Islet precursor cell (in vitro differentiated cells): ENCODE measurements around the gene PCCB.
"Not testable (repeated sequence)": the region's sequence is repeated elsewhere in the genome, so short reads cannot be mapped to it uniquely, and the experiment has no call there.

ENCODE experiments used
- DNase-seq: peaks from one replicate; pipeline ENCODE4 v3.0.0-alpha.2; 2018

PCCB gene

GRCh38 chr3:136250059-136250902 is at the start of gene PCCB:
Gene PCCB, plus strand, starts transcription at chr3:136250340. Its CDS starts 36 bp downstream, at chr3:136250376.
- DNase-seq: peak; percentile 97

GRCh38 chr3:136207489-136208115 is 42.5 kb upstream of the PCCB start:
- no peak for DNase-seq

- no peak for DNase-seq
These were observed 40.2 kb upstream of the PCCB start for GRCh38 chr3:136209921-136210320.

- no peak for DNase-seq
These were observed 38.6 kb upstream of the PCCB start for GRCh38 chr3:136211547-136211946.

- not testable (repeated sequence) for DNase-seq
These were observed 27.4 kb upstream of the PCCB start for GRCh38 chr3:136222746-136223145.

- no peak for DNase-seq
These were observed 17.7 kb upstream of the PCCB start for GRCh38 chr3:136232413-136232812.

GRCh38 chr3:136235545-136235944 is 14.6 kb upstream of the PCCB start:
- no peak for DNase-seq

- DNase-seq: no peak
These were observed 14.0 kb upstream of the PCCB start for GRCh38 chr3:136236109-136236508.

- no peak for DNase-seq
These were observed 13.0 kb upstream of the PCCB start for GRCh38 chr3:136237103-136237502.

GRCh38 chr3:136237961-136238649 is 12.0 kb upstream of the PCCB start:
- no peak for DNase-seq

- DNase-seq: no peak
These were observed 11.0 kb upstream of the PCCB start for GRCh38 chr3:136239094-136239493.

- DNase-seq: no peak
These were observed 4.4 kb upstream of the PCCB start for GRCh38 chr3:136245691-136246090.

GRCh38 chr3:136247436-136247835 is 2.7 kb upstream of the PCCB start:
- DNase-seq: peak; percentile 62

GRCh38 chr3:136247855-136248590 is 2.1 kb upstream of the PCCB start:
- no peak for DNase-seq

- DNase-seq: no peak
These were observed 1.0 kb upstream of the PCCB start for GRCh38 chr3:136249091-136249490.

- no peak for DNase-seq
These were observed 547 bp upstream of the PCCB start for GRCh38 chr3:136249593-136249992.

- peak; percentile 59 for DNase-seq
These were observed 842 bp downstream of the PCCB start for GRCh38 chr3:136250903-136251460.

- DNase-seq: no peak
These were observed 1.4 kb downstream of the PCCB start for GRCh38 chr3:136251511-136251910.

GRCh38 chr3:136255672-136256406 is 5.7 kb downstream of the PCCB start:
- DNase-seq: no peak

- no peak for DNase-seq
These were observed 8.1 kb downstream of the PCCB start for GRCh38 chr3:136258199-136258598.

- no peak for DNase-seq
These were observed 11.7 kb downstream of the PCCB start for GRCh38 chr3:136261826-136262225.

- no peak for DNase-seq
These were observed 12.4 kb downstream of the PCCB start for GRCh38 chr3:136262559-136262958.
